ACC112 (cell line): ENCODE measurements around the gene GAB4.

ENCODE experiments used
- H2AFZ ChIP-seq: fragments of 200-600 bp; sonication (generic); one replicate; pipeline ENCODE4 v1.6.0; 2017; ENCODE audit warnings: antibody characterized with exemption, low read length; ENCODE audit not compliant: unreplicated experiment
- H3K27ac ChIP-seq: fragments of 200-600 bp; sonication (generic); 2 replicates; pipeline ENCODE4 v1.5.1; 2014; ENCODE audit warnings: low read depth, mild to moderate bottlenecking, antibody characterized with exemption, low read length, moderate library complexity
- H3K27me3 ChIP-seq: fragments of 200-600 bp; sonication (generic); 2 replicates; pipeline ENCODE4 v1.6.1; 2014; ENCODE audit warnings: mild to moderate bottlenecking, antibody characterized with exemption, low read length, moderate library complexity, mixed read lengths; ENCODE audit not compliant: insufficient read depth
- H3K36me3 ChIP-seq: fragments of 200-600 bp; sonication (generic); 2 replicates; pipeline ENCODE4 v1.6.1; 2016; ENCODE audit warnings: mild to moderate bottlenecking, antibody characterized with exemption, low read length, moderate library complexity, mixed read lengths; ENCODE audit not compliant: insufficient read depth
- H3K4me1 ChIP-seq: fragments of 200-600 bp; sonication (generic); one replicate; pipeline ENCODE4 v1.6.1; 2016; ENCODE audit warnings: low read length, mixed read lengths; ENCODE audit not compliant: insufficient read depth, unreplicated experiment, control insufficient read depth
- H3K4me3 ChIP-seq: fragments of 200-600 bp; sonication (generic); 2 replicates; pipeline ENCODE4 v1.5.1; 2014; ENCODE audit warnings: mild to moderate bottlenecking, low read depth, low read length
- H3K79me2 ChIP-seq: fragments of 200-600 bp; sonication (generic); one replicate; pipeline ENCODE4 v1.6.0; 2016; ENCODE audit warnings: low read length; ENCODE audit not compliant: control insufficient read depth, unreplicated experiment, insufficient read depth

GAB4 gene

DNA sequence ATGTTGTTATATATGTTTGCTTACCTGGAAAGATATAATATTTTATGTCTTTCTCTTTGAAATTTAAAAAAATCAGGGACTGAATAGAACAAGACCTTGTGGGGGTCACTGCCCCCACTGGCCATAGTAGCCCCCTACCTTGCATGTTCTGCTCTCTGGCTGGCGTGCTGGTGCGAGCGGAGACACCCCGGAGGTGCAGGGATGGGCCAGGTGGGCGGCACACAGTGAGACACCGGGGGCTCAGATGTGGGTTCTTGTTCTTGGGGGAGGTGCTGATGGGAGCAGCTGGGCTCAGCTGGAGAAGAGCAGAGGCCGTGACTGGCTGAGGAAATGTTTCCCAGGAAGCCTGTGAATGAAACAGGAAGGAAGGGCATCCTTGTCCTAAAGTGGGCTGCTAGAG is 20.2 kb downstream of the GAB4 start:
- no peak overlapping the region for H2AFZ ChIP-seq
- H3K4me3 ChIP-seq, result no peak overlapping the region
- no peaks in the 10 kb centered on the region for H3K4me1 ChIP-seq
- no peaks in the 10 kb centered on the region for H3K79me2 ChIP-seq
- H3K36me3 ChIP-seq, result no peaks in the 10 kb centered on the region
- peaks cover 28% of the 10 kb centered on the region; the same call in 1 of the 2 replicates for H3K27me3 ChIP-seq
- H3K27ac ChIP-seq, result no peak overlapping the region

DNA sequence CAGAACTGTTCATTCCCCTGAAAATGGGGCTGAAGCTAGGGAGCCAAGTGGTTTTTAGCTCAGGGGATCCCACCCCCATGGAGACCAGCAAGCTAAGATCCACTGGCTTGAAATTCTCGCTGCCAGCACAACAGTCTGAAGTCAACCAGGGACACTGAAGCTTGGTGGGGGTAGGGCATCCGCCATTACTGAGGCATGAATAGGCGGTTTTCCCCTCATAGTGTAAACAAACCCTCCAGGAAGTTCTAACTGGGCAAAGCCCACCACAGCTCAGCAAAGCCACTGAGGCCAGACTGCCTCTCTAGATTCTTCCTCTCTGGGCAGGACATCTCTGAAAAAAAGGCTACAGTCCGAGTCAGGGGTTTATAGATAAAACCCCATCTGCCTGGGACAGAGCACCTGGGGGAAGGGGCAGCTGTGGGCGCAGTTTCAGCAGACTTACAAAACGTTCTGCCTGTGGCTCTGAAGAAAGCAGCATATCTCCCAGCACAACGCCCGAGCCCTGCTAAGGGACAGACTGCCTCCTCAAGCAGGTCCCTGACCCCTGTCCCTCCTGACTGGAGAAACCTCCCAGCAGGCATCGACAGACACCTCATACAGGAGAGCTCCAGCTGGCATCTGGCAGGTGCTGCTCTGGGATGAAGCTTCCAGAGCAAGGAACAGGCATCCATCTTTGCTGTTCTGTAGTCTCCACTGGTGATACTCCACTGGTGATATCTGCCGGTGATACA is 32.7 kb downstream of the GAB4 start:
- Histone ChIP-seq H3K79me2 (no peaks in the 10 kb centered on the region), H3K36me3 (no peaks in the 10 kb centered on the region), H3K4me1 (no peaks in the 10 kb centered on the region), H3K27me3 (peaks cover 39% of the 10 kb centered on the region), H2AFZ (no peak overlapping the region), H3K4me3 (no peak overlapping the region), H3K27ac (no peak overlapping the region)

DNA sequence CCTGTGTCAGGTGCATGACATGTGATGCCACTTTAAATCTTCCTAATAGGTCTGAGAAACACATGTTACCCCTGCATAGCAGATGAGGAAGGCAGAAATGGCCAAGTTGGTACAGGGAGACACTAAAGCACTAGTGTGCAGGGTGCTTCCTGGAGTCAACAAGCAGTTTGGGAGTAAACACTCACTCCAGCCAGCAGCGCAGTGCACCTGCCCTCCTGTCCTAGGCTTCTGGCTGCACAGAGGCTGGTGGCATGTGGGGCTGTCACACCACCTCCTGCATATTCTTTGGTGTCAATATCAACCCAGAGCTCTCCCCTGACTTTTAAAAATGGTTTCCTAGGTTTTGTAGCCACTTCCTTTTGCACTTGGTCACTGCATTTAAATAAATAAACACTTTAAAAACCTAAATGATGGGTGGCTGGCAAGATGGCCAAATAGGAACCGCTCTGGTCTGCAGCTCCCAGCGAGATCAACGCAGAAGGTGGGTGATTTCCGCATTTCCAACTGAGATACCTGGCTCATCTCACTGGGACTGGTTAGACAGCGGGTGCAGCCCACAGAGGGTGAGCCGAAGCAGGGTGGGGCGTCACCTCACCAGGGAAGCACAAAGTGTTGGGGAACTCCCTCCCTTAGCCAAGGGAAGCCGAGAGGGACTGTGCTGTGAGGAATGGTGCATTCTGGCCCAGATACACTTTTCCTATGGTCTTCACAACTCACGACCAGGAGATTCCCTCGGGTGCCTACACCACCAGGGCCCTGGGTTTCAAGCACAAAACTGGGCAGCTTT is 33.5 kb downstream of the GAB4 start:
- Histone ChIP-seq H3K27ac (no peak overlapping the region), H3K4me1 (no peaks in the 10 kb centered on the region), H2AFZ (no peak overlapping the region), H3K27me3 (peaks cover 39% of the 10 kb centered on the region), H3K79me2 (no peaks in the 10 kb centered on the region), H3K4me3 (no peak overlapping the region), H3K36me3 (no peaks in the 10 kb centered on the region)

DNA sequence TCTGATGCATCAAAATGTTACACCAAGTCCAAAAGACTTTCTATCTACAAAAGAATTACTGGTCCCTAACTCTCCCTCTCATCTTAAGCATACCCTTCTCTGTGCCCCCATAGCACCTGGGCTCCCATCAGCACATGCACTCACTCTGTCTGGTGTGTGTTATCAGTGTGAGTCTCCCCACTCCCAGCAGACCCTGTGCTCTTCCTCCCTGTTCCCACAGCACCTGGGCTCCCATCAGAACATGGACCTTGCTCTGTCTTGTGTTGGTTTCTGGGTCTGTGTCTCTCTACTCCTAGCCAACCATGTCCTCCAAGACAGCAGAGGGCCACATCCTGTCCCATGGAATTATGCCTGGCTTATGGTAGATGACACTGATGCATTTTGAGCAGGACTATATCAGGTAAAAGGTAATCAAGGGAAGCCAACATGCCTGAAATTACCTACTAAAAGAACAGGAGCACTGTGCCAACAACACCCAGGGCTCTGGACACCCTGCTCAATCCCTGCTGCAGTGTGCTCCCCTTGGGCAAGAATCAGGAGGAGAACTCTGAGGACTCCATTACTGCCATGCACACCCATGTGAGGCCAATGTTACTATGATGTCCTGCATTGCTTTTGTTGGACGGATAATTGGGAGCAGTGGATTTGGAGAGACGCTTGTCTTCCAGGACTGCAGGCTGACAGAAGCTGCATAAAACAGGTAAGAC is 34.3 kb downstream of the GAB4 start:
- H3K79me2 ChIP-seq, result no peaks in the 10 kb centered on the region
- H3K4me1 ChIP-seq, result no peaks in the 10 kb centered on the region
- no peak overlapping the region for H3K4me3 ChIP-seq
- H3K27me3 ChIP-seq, result peaks cover 44% of the 10 kb centered on the region
- no peak overlapping the region for H3K27ac ChIP-seq
- no peak overlapping the region for H2AFZ ChIP-seq
- H3K36me3 ChIP-seq, result no peaks in the 10 kb centered on the region

DNA sequence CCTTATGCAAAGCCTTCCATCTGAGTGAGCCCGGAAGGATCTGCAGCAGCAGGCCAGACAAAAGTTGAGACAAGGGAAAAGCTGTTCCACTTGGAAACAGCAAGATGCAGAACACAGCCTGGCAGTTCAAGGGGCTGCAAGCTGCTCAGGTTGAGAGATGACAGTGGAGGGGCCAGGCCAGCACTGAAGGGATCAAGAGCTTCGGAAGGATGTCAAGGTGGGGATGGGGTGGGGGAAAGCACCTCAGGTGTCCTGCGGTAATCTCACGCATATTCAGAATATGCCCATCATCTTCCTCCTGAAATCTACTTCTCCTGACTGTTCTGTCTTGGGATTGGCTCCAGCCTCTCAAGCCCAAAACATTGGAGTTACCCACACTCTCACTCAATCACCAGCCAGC is 35.7 kb downstream of the GAB4 start:
- Histone ChIP-seq H3K79me2 (no peaks in the 10 kb centered on the region), H3K36me3 (no peaks in the 10 kb centered on the region), H3K4me3 (no peak overlapping the region), H3K27ac (no peak overlapping the region), H3K27me3 (peaks cover 44% of the 10 kb centered on the region), H2AFZ (no peak overlapping the region), H3K4me1 (no peaks in the 10 kb centered on the region)

DNA sequence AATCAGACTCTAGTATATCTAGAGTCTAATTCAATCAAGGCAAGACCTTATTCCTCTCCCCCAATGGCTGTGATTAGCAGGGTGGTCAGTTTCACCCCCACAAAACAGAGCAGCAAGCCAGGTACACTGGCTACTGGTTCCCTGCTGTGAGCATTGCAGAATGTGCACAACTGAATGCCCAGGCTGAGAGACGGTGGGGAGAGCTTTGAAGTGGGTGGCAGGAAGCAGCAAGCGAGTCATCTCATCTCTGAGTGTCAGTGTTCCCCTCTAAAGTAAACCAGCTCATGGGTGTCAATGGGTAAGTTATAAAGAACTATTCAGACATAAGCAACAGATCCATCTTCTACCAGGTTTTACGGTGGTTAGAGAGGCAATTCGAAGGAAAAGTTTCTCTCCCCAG is 37.6 kb downstream of the GAB4 start:
- Histone ChIP-seq H2AFZ (no peak overlapping the region), H3K27me3 (peaks cover 33% of the 10 kb centered on the region), H3K4me1 (no peaks in the 10 kb centered on the region), H3K79me2 (no peaks in the 10 kb centered on the region), H3K27ac (no peak overlapping the region), H3K36me3 (no peaks in the 10 kb centered on the region), H3K4me3 (no peak overlapping the region)

DNA sequence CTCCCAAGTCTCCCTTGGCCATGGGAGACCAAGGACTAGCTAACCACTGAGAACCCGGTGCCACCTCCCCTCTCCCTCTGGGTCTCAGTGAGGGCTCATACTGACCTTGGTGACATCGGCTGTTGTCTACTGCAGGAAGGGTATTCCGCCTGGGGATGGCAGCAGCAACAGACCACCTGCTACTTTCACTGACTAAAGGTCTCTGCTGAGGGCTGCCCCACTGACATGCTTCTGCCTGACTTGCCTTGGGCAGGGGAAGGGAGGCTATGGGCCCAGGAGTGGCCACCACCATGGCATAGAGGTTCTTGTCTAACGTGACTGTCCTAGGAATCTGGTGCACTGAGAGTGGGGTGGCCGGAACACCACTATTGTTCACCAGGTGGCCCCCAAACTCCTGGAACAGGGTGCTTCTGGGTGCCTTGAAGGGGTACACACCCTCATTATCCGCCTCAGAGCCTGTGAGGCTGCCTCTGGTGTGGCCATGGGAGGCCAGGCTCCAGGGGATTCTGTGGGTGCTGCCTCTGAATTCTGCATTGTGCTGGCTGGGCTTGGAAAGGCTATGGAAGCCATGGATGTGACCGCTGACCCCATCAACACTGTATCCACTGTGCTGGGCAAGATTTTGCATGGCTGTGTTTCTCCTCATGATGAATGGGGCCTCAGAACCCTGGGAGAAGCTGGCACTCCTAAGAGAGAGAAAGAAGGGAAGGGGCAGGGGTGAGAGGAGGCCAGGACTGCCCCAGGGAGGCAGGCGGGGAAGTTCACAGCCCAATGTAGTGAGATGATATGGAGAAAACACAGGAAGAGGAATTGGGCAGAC is 38.3 kb downstream of the GAB4 start:
- Histone ChIP-seq H3K4me3 (no peak overlapping the region), H3K79me2 (no peaks in the 10 kb centered on the region), H3K4me1 (no peaks in the 10 kb centered on the region), H2AFZ (no peak overlapping the region), H3K27ac (no peak overlapping the region), H3K27me3 (peaks cover 33% of the 10 kb centered on the region), H3K36me3 (no peaks in the 10 kb centered on the region)

DNA sequence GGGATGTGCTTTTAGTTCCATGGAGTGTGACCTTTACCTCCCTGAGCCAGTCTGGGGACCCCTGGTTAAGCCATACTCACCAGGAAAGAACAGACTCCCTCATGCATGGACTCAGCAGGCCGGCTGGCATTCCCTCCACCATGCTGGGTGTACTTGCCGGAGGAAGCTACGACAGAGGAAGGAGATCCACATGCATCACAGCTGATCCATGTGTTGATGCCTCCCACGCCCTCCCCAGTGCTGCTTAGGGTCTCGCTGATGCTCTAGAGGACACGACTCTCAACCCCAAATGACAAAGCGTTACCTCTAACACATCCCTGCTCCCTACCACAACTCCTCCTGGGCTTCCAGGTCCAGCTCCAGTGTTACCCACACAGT is 39.8 kb downstream of the GAB4 start:
- no peaks in the 10 kb centered on the region for H3K4me1 ChIP-seq

DNA sequence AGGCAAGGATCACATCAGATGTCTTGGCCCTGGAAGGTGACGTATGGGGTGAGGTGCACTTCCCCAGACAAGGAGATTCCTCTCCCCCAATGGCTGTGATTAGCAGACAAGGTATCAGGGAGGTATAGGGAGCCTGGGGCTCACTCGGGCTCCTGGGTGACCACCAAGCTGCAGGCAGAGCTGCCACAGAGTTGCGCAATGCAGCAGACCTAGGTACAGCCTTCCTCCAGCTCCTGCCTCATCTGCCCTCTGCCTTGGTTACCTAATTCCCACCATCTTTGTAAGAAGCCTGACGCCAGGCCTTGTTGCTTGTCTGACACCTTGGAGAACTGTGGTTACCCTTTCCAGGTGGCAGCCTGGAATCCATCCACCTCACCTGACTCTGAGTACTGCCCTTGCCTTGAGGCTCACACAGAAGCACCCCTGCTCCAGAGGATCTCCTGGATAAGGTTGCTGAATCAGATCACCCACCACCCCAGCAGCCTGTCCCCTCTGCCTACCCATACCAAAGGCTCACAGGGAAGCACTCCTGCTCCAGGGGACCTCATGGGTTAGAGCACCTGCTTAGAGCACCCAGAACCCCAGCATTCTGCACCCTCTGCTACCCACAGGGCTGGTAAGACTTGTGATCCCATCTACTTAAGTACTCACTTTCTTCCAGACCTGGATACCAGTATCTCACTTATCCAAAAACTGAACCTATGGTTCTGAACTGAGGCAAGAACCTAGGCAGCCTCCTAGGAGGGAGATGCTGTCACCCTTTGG is 40.4 kb downstream of the GAB4 start:
- Histone ChIP-seq H3K4me3 (no peak overlapping the region), H3K27ac (no peak overlapping the region), H3K27me3 (peaks cover 20% of the 10 kb centered on the region), H3K4me1 (no peaks in the 10 kb centered on the region), H2AFZ (no peak overlapping the region), H3K79me2 (no peaks in the 10 kb centered on the region), H3K36me3 (no peaks in the 10 kb centered on the region)

More for the DNA sequence above, 39.8 kb downstream of the GAB4 start:
- no peaks in the 10 kb centered on the region for H3K36me3 ChIP-seq
- H2AFZ ChIP-seq, result no peak overlapping the region
- no peaks in the 10 kb centered on the region for H3K79me2 ChIP-seq
- H3K4me3 ChIP-seq, result no peak overlapping the region
- H3K27ac ChIP-seq, result no peak overlapping the region
- peaks cover 20% of the 10 kb centered on the region for H3K27me3 ChIP-seq

DNA sequence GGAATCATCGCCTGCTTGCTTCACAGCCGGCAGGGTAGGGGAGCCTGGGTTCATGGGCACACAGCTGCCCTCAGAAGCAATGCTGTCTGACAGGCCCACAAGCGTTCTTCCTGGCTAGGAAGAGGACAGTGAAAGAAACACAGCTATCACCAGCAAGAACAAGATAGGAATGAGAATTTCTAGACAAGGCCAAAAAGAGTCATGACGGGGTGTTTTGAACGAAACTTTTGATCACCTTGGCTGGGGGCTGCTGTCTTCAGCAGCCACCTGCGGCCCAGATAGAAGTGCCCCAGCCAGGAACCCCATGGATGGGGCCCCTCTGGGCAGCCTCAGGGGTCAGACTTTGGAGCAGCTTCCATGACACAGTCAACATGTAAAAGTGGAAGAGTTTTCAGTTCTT is 41.8 kb downstream of the GAB4 start:
- no peaks in the 10 kb centered on the region for H3K79me2 ChIP-seq
- peaks cover 10% of the 10 kb centered on the region for H3K27me3 ChIP-seq
- H3K4me1 ChIP-seq, result no peaks in the 10 kb centered on the region
- no peak overlapping the region for H2AFZ ChIP-seq
- no peak overlapping the region for H3K4me3 ChIP-seq
- no peaks in the 10 kb centered on the region for H3K36me3 ChIP-seq
- no peak overlapping the region for H3K27ac ChIP-seq
